ENCODE measurements around the gene GUCY2D. TPM values are rescaled to one million over a fixed set of nuclear protein-coding genes. Genes with fewer than 3 reads are reported as not detected.

Gene GUCY2D
- polyA plus RNA-seq, 1 donor from 2014 or later = 0.07 TPM

- Histone ChIP-seq H3K79me2 (replicated peaks; ENCODE audit: insufficient read depth, low read length) (no peaks in the 10 kb centered on the region), H3K36me3 (ENCODE audit: insufficient read depth, low read length) (no peaks in the 10 kb centered on the region), H4K20me1 (ENCODE audit: insufficient read depth) (no peaks in the 10 kb centered on the region), H3K4me3 (ENCODE audit: low read length) (no peak overlapping the region), H2AFZ (ENCODE audit: low read depth, low read length) (no peak overlapping the region), H3F3A (ENCODE audit: insufficient read depth, low read length, poor library complexity, severe bottlenecking) (no peaks in the 10 kb centered on the region), H3K27me3 (ENCODE audit: insufficient read depth, low read depth, low read length) (peaks cover 39% of the 10 kb centered on the region), H3K4me2 (ENCODE audit: low read length) (no peak overlapping the region), H3K27ac (ENCODE audit: low read length) (no peak overlapping the region), H3K9me3 (ENCODE audit: low read length) (no peaks in the 10 kb centered on the region), H3K9me2 (ENCODE audit: insufficient read depth, low read length) (no peaks in the 10 kb centered on the region), H3K9ac (ENCODE audit: low read length) (no peak overlapping the region)
- TF ChIP-seq RAD21 (conservative IDR thresholded peaks at IDR 0.05) (peak; percentile 89), POLR2AphosphoS5 (IDR thresholded peaks at IDR 0.05) (no peak), CTCF (IDR thresholded peaks at IDR 0.05; ENCODE audit: poor library complexity, severe bottlenecking) (peak; percentile 93), MXI1 (conservative IDR thresholded peaks at IDR 0.05; ENCODE audit: poor library complexity, severe bottlenecking) (peak; percentile 71), EP300 (conservative IDR thresholded peaks at IDR 0.05; ENCODE audit: poor library complexity, severe bottlenecking) (no peak), SMC3 (conservative IDR thresholded peaks at IDR 0.05; ENCODE audit: poor library complexity) (peak; percentile 85), EZH2 (IDR thresholded peaks at IDR 0.05; ENCODE audit: borderline replicate concordance, insufficient read depth, low read length, poor library complexity, severe bottlenecking) (no peak)
Measured at GRCh38 chr17:8057691-8058114, 55.3 kb downstream of the GUCY2D start.

GRCh38 chr17:8059131-8059530, 56.7 kb downstream of the GUCY2D start:
- Histone ChIP-seq H3K4me3 (ENCODE audit: low read length) (no peak overlapping the region), H3K79me2 (replicated peaks; ENCODE audit: insufficient read depth, low read length) (no peaks in the 10 kb centered on the region), H3K9me2 (ENCODE audit: insufficient read depth, low read length) (no peaks in the 10 kb centered on the region), H3K27ac (ENCODE audit: low read length) (no peak overlapping the region), H4K20me1 (ENCODE audit: insufficient read depth) (no peaks in the 10 kb centered on the region), H3K9ac (ENCODE audit: low read length) (no peak overlapping the region), H3F3A (ENCODE audit: insufficient read depth, low read length, poor library complexity, severe bottlenecking) (no peaks in the 10 kb centered on the region), H3K27me3 (ENCODE audit: insufficient read depth, low read depth, low read length) (peaks cover 51% of the 10 kb centered on the region), H2AFZ (ENCODE audit: low read depth, low read length) (no peak overlapping the region), H3K36me3 (ENCODE audit: insufficient read depth, low read length) (no peaks in the 10 kb centered on the region), H3K4me2 (ENCODE audit: low read length) (no peak overlapping the region), H3K9me3 (ENCODE audit: low read length) (no peaks in the 10 kb centered on the region)
- TF ChIP-seq MXI1 (conservative IDR thresholded peaks at IDR 0.05; ENCODE audit: poor library complexity, severe bottlenecking) (no peak), RAD21 (conservative IDR thresholded peaks at IDR 0.05) (no peak), EZH2 (IDR thresholded peaks at IDR 0.05; ENCODE audit: borderline replicate concordance, insufficient read depth, low read length, poor library complexity, severe bottlenecking) (no peak), TAF1 (IDR thresholded peaks at IDR 0.05; ENCODE audit: low read depth) (no peak), POLR2AphosphoS5 (IDR thresholded peaks at IDR 0.05) (no peak), REST (IDR thresholded peaks at IDR 0.05; ENCODE audit: borderline replicate concordance) (no peak), EP300 (conservative IDR thresholded peaks at IDR 0.05; ENCODE audit: poor library complexity, severe bottlenecking) (no peak)

Measured in neural cell (in vitro differentiated cells).